GM12873 (cell line): ENCODE data around the gene NCOA1.

Experiments
- TF ChIP-seq, protein P1 (sequence below): IDR thresholded peaks from 2 replicates; pipeline ENCODE4 v1.5.1; 2012; ENCODE audit warnings: low read depth, mild to moderate bottlenecking, moderate library complexity, low read length, control low read depth; ENCODE audit not compliant: insufficient read depth; ENCODE audit errors: missing control alignments

The NCOA1 gene

DNA sequence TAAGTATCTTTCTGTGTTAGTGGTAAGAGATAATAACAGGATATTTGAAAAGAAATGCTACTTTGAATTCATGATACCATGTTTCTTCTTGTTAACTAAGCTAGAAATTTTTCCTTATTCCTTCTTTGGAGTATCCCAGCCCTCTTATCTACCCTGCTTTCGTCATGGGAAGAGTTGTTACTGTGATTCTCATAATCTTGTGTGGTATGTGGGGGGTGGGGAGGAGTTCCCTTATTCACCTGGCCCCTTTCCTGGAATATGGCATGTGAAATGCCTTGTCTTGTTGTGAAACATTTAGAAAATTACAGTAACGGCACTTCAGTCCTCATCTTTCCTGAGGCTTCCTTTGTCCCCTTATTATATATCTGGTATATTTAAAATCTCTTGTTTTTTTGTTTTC lies 129.9 kb downstream of the NCOA1 start:
- TF ChIP-seq, protein P1, sequence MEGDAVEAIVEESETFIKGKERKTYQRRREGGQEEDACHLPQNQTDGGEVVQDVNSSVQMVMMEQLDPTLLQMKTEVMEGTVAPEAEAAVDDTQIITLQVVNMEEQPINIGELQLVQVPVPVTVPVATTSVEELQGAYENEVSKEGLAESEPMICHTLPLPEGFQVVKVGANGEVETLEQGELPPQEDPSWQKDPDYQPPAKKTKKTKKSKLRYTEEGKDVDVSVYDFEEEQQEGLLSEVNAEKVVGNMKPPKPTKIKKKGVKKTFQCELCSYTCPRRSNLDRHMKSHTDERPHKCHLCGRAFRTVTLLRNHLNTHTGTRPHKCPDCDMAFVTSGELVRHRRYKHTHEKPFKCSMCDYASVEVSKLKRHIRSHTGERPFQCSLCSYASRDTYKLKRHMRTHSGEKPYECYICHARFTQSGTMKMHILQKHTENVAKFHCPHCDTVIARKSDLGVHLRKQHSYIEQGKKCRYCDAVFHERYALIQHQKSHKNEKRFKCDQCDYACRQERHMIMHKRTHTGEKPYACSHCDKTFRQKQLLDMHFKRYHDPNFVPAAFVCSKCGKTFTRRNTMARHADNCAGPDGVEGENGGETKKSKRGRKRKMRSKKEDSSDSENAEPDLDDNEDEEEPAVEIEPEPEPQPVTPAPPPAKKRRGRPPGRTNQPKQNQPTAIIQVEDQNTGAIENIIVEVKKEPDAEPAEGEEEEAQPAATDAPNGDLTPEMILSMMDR, result no peak

DNA sequence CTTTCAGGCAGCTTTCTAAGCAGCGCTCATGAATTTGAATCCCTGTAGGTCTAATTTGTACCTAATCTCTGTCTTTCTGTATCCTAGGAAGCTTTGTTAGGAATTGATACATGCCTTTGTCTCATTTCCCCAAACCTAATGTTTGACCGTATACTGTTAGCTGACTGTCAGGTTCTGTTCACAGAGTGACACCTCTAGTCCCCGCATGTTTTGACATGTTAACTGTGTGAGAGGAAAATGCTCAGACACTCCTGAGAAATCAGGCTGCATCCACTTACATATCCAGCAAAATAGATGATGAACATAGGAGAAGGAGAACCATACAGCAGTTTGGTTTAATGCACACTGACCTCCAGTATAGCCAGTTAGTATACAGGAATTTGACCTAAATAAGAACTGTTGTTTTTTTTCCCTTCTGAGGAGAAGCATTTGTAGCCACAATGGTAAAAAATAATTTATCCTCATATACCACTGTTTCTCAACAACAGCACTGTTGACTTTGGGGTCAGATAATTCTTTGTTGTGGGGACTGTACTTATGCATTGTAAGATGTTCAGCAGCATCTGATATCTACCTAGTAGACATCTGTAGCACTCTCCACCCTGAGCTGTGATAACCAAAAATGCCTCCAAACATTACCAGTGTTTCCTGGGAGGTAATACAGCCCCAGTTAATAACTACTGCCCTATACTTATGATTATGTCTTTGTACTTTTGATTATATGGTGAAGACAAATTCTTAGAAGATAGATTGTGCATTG lies 130.9 kb downstream of the NCOA1 start:
- TF ChIP-seq, protein P1, result no peak

DNA sequence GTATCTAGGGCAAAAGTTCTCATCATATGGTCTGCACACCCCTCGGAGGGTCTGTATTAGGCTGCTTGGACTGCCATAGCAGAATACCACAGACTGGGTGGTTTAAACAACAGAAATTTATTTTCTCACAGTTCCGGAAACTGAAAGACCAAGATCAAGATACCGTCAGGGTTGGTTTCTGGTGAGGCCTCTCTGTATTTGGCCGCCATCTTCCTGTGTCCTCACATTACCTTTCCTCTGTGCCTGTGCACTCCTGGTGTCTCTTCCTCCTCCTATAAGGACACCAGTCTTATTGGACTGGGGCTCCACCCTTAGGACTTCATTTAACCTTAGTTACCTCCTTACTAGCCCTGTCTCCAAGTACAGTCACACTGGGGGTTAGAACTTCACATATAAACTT lies 132.5 kb downstream of the NCOA1 start:
- TF ChIP-seq, protein P1, result no peak

DNA sequence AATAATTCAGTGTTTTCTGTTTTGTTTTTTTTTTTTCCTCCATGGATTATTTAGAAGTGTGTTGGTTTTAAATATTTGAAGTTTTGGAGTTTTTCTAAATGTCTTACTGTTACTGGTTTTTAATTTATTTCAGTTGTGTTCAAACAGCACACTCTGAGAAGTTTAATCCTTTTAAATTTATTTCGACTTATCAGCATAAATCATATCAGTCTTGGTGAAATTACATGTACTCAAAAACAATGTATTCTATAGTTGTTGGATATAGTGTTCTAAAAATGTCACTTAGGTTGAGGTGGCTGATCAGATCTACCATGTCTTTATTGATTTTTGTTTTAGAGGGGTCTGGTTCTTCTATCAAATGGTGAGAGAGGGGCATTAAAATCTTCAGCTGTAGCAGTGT lies 134.7 kb downstream of the NCOA1 start:
- TF ChIP-seq, protein P1, result no peak

DNA sequence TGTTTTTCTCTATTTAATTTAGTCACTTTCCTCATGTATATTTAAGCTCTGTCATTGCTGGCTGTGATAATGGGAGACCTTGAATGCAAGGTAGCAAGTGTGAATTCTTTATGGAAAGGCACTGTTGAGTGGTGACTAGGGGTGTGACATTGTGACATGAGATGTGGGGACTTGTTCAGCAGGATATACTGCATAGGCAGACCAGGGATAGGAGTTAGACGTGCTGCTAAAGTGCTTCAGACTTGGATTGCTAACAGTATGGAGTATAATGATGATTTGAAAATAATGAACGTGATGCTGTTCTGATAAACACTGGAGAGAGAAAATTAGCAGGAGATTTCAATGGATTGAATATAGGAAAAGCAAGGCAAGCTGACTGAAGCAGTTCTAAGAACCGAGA lies 135.1 kb downstream of the NCOA1 start:
- TF ChIP-seq, protein P1, result no peak

DNA sequence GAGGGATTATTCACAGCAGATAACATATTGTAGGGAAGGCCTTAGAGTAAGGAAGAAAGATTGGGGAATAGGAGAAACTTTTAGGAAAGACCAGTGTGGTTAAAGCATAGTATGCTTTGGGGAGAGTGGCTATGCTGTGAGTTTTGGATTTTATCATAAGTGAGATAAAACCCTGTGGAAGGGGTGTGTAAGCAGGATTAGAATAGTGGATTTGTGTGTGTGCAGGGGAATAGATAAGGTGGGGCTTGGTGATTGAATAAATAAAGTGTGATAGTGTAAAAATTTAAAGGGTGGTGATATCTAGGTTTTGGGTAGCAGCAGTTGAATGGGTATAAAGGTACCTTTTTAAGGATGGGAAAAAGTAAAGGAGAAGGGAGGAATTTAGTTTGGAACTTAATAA lies 137.7 kb downstream of the NCOA1 start:
- TF ChIP-seq, protein P1, result no peak

DNA sequence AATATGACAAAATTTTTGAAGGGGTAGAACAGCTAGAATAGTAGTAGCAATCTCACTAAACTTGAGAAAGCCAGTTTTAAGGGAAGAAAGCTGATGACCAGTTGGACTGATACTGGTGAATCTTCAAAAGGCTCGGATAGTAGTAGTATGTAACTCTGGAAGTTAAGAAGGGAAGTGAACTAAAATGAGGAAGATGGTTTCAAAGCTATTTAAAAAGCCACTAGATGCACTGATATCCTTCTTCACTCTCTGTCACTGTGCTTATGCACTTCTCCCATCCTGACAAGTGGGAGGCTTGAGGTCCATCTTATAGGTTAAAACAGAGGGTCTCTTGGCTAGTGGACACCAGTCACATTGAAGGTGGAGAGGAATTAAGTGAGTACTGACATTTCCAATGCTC lies 141.1 kb downstream of the NCOA1 start:
- TF ChIP-seq, protein P1, result no peak

DNA sequence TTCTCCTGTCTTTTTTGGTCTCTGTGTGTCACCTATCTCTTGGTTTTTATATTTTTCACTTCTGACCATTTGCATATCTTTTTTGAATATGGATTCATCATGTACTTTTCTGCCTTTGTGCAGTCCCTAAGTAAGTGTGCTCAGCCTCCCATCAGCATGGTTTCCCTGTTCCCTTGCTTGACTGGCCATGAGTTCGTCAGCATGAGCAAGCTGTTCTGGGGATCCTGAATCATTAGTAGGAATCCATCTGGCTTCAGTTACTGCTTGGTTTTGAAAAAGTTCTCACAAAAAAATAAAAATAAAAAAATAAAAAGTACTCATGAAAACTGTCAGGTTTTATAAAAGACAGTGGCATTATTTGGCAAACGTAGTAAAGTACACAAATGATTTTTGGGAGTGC lies 144.1 kb downstream of the NCOA1 start:
- TF ChIP-seq, protein P1, result no peak
